H1 (cell line): ENCODE data around the gene TBC1D20. TPM values are rescaled to one million over a fixed set of nuclear protein-coding genes. Genes with fewer than 3 reads are reported as not detected.
"Not testable (repeated sequence)": the region's sequence is repeated elsewhere in the genome, so short reads cannot be mapped to it uniquely, and the experiment has no call there.

Experiments used
- CTCF ChIA-PET: fragments of 300-600 bp; sonication (Branson Sonifier 250); formaldehyde crosslinking; loops from one replicate; lab custom pipeline; 2021; ENCODE audit not compliant: partially characterized antibody; lab: Charles Lee
- POLR2A ChIA-PET: fragments of 300-600 bp; sonication (Branson Sonifier 250); formaldehyde crosslinking; loops from one replicate; lab custom pipeline; 2021; ENCODE audit warnings: inconsistent platforms; ENCODE audit not compliant: partially characterized antibody; lab: Charles Lee
- DNase-seq, 2 experiments: peaks; one replicate each; pipeline versions ENCODE4 v3.0.0 to v3.0.0-alpha.2; 2010 to 2022; ENCODE audit warnings: low spot score in 2 of 2, low read depth in 1 of 2, mixed read lengths in 1 of 2
- FAIRE-seq: peaks from 2 replicates; lab custom pipeline; 2011; peaks lifted over from hg19 to GRCh38; lab: Jason Lieb, UNC
- H2AFZ ChIP-seq: 2 replicates; pipeline ENCODE4 v1.8.1; 2012; ENCODE audit warnings: low read length, inconsistent platforms
- H2AK5ac ChIP-seq: 2 replicates; pipeline ENCODE4 v1.6.1; 2013; ENCODE audit warnings: low read depth, low read length
- H2BK120ac ChIP-seq: replicated peaks from 2 replicates; pipeline ENCODE3; 2013; ENCODE audit warnings: low read depth, low read length, inconsistent platforms
- H2BK12ac ChIP-seq: 2 replicates; pipeline ENCODE4 v1.6.1; 2013; ENCODE audit warnings: low read depth, low read length
- H2BK15ac ChIP-seq: 2 replicates; pipeline ENCODE4 v1.6.1; 2013; ENCODE audit warnings: low read length
- H2BK20ac ChIP-seq: 2 replicates; pipeline ENCODE4 v1.6.1; 2013; ENCODE audit warnings: low read length
- H2BK5ac ChIP-seq: 2 replicates; pipeline ENCODE4 v1.6.1; 2013; ENCODE audit warnings: low read depth, low read length
- H3K14ac ChIP-seq: 2 replicates; pipeline ENCODE4 v1.6.1; 2013; ENCODE audit warnings: inconsistent platforms; ENCODE audit not compliant: insufficient read length
- H3K18ac ChIP-seq: 2 replicates; pipeline ENCODE4 v1.6.1; 2013; ENCODE audit warnings: low read length; ENCODE audit errors: extremely low read depth
- H3K23ac ChIP-seq: 2 replicates; pipeline ENCODE4 v1.6.1; 2013; ENCODE audit warnings: inconsistent platforms; ENCODE audit not compliant: insufficient read length
- H3K23me2 ChIP-seq: 2 replicates; pipeline ENCODE4 v1.6.1; 2013; ENCODE audit warnings: low read depth, low read length
- H3K27ac ChIP-seq: 2 replicates; pipeline ENCODE4 v1.6.1; 2011; ENCODE audit warnings: low read depth, low read length, inconsistent platforms
- H3K27me3 ChIP-seq, 4 experiments: replicated peaks in 1 of 4; 1 replicate in 1 of 4; 2 replicates in 3 of 4; pipeline versions ENCODE4 v1.6.1 to v1.8.1; 2011 to 2013; ENCODE audit warnings: low read length in 3 of 4, mild to moderate bottlenecking in 3 of 4, inconsistent platforms in 2 of 4, mixed read lengths in 2 of 4, moderate library complexity in 1 of 4; ENCODE audit not compliant: control insufficient read depth in 3 of 4, insufficient read depth in 3 of 4; ENCODE audit errors: extremely low read depth in 1 of 4
- H3K36me3 ChIP-seq, 4 experiments: 2 replicates each; pipeline versions ENCODE4 v1.6.1 to v1.8.1; 2011 to 2013; ENCODE audit warnings: mild to moderate bottlenecking in 4 of 4, low read length in 3 of 4, moderate library complexity in 2 of 4, control low read depth in 1 of 4, inconsistent platforms in 1 of 4; ENCODE audit not compliant: insufficient read depth in 4 of 4, control insufficient read depth in 2 of 4
- H3K4ac ChIP-seq: replicated peaks from 2 replicates; pipeline ENCODE3; 2013; ENCODE audit warnings: low read length, low read depth, mixed read lengths, inconsistent platforms; ENCODE audit not compliant: insufficient read length
- H3K4me1 ChIP-seq, 4 experiments: replicated peaks in 1 of 4; 1 replicate in 1 of 4; 2 replicates in 3 of 4; pipeline versions ENCODE4 v1.6.1 to v1.8.1; 2011 to 2013; ENCODE audit warnings: low read length in 3 of 4, inconsistent platforms in 2 of 4, mixed read lengths in 1 of 4; ENCODE audit not compliant: insufficient read depth in 4 of 4, control insufficient read depth in 3 of 4
- H3K4me2 ChIP-seq, 2 experiments: 2 replicates each; pipeline versions ENCODE4 v1.6.1 to v1.8.1; 2011 to 2013; ENCODE audit warnings: low read depth in 2 of 2, low read length in 2 of 2, control low read depth in 1 of 2, inconsistent platforms in 1 of 2, mild to moderate bottlenecking in 1 of 2; ENCODE audit not compliant: insufficient read depth in 1 of 2
- H3K4me3 ChIP-seq, 4 experiments: fragments of 200-600, 300-600 bp in 1 of 4; sonication (generic), shearing (Covaris generic), sonication (Bioruptor Twin) in 1 of 4; 2 replicates each; pipeline versions ENCODE4 v1.5.1 to v1.8.1; 2011 to 2016; ENCODE audit warnings: low read length in 4 of 4, low read depth in 3 of 4, control low read depth in 2 of 4, inconsistent platforms in 2 of 4, mild to moderate bottlenecking in 2 of 4, mixed read lengths in 1 of 4, moderate library complexity in 1 of 4; ENCODE audit not compliant: insufficient read depth in 2 of 4; ENCODE audit errors: extremely low read depth in 1 of 4
- H3K56ac ChIP-seq: replicated peaks from 2 replicates; pipeline ENCODE3; 2013; ENCODE audit warnings: low read depth, mild to moderate bottlenecking, mixed read lengths, low read length, inconsistent platforms; ENCODE audit not compliant: insufficient read length
- H3K79me1 ChIP-seq: 2 replicates; pipeline ENCODE4 v1.6.1; 2013; ENCODE audit warnings: low read depth, low read length, control low read depth
- H3K79me2 ChIP-seq, 2 experiments: 2 replicates each; pipeline versions ENCODE4 v1.6.1 to v1.8.1; 2012 to 2013; ENCODE audit warnings: low read length in 2 of 2, mild to moderate bottlenecking in 2 of 2, inconsistent platforms in 1 of 2; ENCODE audit not compliant: insufficient read depth in 2 of 2, control insufficient read depth in 1 of 2
- H3K9ac ChIP-seq, 4 experiments: replicated peaks in 1 of 4; 1 replicate in 1 of 4; 2 replicates in 3 of 4; pipeline versions ENCODE4 v1.6.1 to v1.8.1; 2011 to 2013; ENCODE audit warnings: low read depth in 3 of 4, low read length in 3 of 4, control low read depth in 2 of 4, mild to moderate bottlenecking in 2 of 4, moderate library complexity in 2 of 4, inconsistent platforms in 1 of 4; ENCODE audit errors: extremely low read depth in 1 of 4
- H3K9me3 ChIP-seq, 2 experiments: 2 replicates each; pipeline versions ENCODE4 v1.6.1 to v1.8.1; 2012 to 2013; ENCODE audit warnings: mild to moderate bottlenecking in 2 of 2, moderate library complexity in 2 of 2, control low read depth in 1 of 2, inconsistent platforms in 1 of 2, low read depth in 1 of 2, low read length in 1 of 2, mixed read lengths in 1 of 2; ENCODE audit not compliant: insufficient read depth in 2 of 2
- H4K20me1 ChIP-seq, 2 experiments: replicated peaks in 1 of 2; 2 replicates each; pipeline versions ENCODE3 to v1.8.1; 2011 to 2013; ENCODE audit warnings: inconsistent platforms in 2 of 2, low read length in 2 of 2, mild to moderate bottlenecking in 1 of 2; ENCODE audit not compliant: insufficient read depth in 2 of 2, control insufficient read depth in 1 of 2
- H4K5ac ChIP-seq: 2 replicates; pipeline ENCODE4 v1.6.1; 2013; ENCODE audit warnings: low read length, low read depth, mixed read lengths, inconsistent platforms; ENCODE audit not compliant: insufficient read length
- H4K8ac ChIP-seq: 2 replicates; pipeline ENCODE4 v1.8.0; 2013; ENCODE audit warnings: mild to moderate bottlenecking, moderate library complexity, low read length, inconsistent platforms; ENCODE audit not compliant: insufficient read depth; ENCODE audit errors: extremely low read depth
- H4K91ac ChIP-seq: replicated peaks from 2 replicates; pipeline ENCODE3; 2013; ENCODE audit warnings: low read length, mixed read lengths, inconsistent platforms; ENCODE audit not compliant: insufficient read length
- WGBS, 2 experiments: shearing (Covaris generic) in 1 of 2; methylation state at CpG; one replicate each; pipeline versions ENCODE4 v1.1.6 to v1.1.7; 2013 to 2015; ENCODE audit warnings: low lambda C conversion rate in 2 of 2, mixed read lengths in 2 of 2, inconsistent platforms in 1 of 2, low coverage in 1 of 2, missing lambda C conversion rate in 1 of 2; ENCODE audit not compliant: insufficient replicate concordance in 2 of 2, insufficient coverage in 1 of 2, insufficient read length in 1 of 2; ENCODE audit errors: extremely low coverage in 1 of 2, missing lambda C conversion rate in 1 of 2; 5-methylcytosine and 5-hydroxymethylcytosine counted together
- polyA plus RNA-seq, 7 experiments: library from polyadenylated mRNA; depleted of rRNA in 3 of 7; stranded (reverse) in 5 of 7; unstranded in 2 of 7; fragments of >200 nt in 5 of 7; fragments of 200-250 nt in 2 of 7; gene quantifications; 1 replicate in 5 of 7; 2 replicates in 1 of 7; 4 replicates in 1 of 7; pipeline versions ENCODE4 v1.2.1 to v1.2.3, GENCODE V29; 2011 to 2013; ENCODE audit warnings: missing spikeins in 2 of 7, mixed read lengths in 2 of 7
- small RNA-seq: library from polyadenylated mRNA; stranded (forward); fragments of <200 nt; extraction: miRNeasy Mini kit (QIAGEN cat#:217004); gene quantifications from one replicate; pipeline ENCODE3, GENCODE V24; 2013; ENCODE audit not compliant: insufficient read depth
- total RNA-seq: library from RNA; stranded (reverse); fragmentation: NEBNext Ultra II Directional; extraction: Animal tissue kit (Norgen Biotek cat#: 25700); gene quantifications from 2 replicates; pipeline ENCODE4 v1.2.1, GENCODE V29; 2021

TBC1D20 gene
- total and polyA plus RNA-seq, 2 of the 8 experiments (the other 6 are each of a cell fraction or from before 2014, with no cell fraction given): 14.5 to 17.1 TPM

DNA sequence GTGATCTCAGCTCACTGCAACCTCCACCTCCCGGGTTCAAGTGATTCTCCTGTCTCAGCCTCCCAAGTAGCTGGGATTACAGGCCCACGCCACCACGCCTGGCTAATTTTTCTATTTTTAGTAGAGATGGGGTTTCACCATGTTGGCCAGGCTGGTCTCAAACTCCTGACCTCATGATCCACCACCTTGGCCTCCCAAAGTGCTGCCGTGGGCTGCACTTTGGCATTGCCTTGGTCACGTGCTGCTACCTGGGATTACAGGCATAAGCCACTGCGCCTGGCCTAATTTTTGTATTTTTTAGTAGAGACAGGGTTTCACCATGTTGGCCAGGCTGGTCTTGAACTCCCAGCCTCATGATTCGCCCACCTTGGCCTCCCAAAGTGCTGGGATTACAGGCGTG, 75.7 kb downstream of the TBC1D20 start:
- not testable (repeated sequence) for H2AFZ ChIP-seq, H3K4me3 ChIP-seq, H3K27ac ChIP-seq, H3K56ac ChIP-seq, H2BK5ac ChIP-seq, H3K27me3 ChIP-seq, DNase-seq, H4K5ac ChIP-seq, H3K9ac ChIP-seq, H3K23me2 ChIP-seq, H3K4me1 ChIP-seq, H2BK120ac ChIP-seq, H2BK12ac ChIP-seq, FAIRE-seq, H2BK20ac ChIP-seq, H3K9me3 ChIP-seq, H3K18ac ChIP-seq, H3K79me1 ChIP-seq, H2AK5ac ChIP-seq, H4K91ac ChIP-seq, H3K4ac ChIP-seq, H2BK15ac ChIP-seq, H3K4me2 ChIP-seq, H3K14ac ChIP-seq, H4K20me1 ChIP-seq, H4K8ac ChIP-seq, H3K23ac ChIP-seq, H3K79me2 ChIP-seq
- H3K36me3 ChIP-seq: peaks cover 0 to 17% (median 2%) of the 10 kb centered on the region in 4 experiments; a peak in 3 of 8 replicates
- WGBS, 2 experiments: 90% methylated on average over 8 of the region's 8 CpGs; no CpG with 5 or more reads in 1 of the 2 experiments
- POLR2A ChIA-PET: interaction anchor here (0.6 to 15.2 kb wide), 6 partner anchors 9 to 33 kb away, joined by 3 to 263 read pairs (median 4); no protein-coding TSS in a partner anchor
- CTCF ChIA-PET: interaction anchor here (1.1 to 2.7 kb wide), 3 partner anchors 11 to 24 kb away, joined by 3 to 10 read pairs (median 3); no protein-coding TSS in a partner anchor

Small RNAs within 50 kb of the gene (small RNA-seq; reads per million reads assigned to genes)
- not detected for gene RF00019

Other genes with a start within 250 kb of the TBC1D20 start
- gene DEFB129, start 235.3 kb downstream of the TBC1D20 start, total RNA-seq: not detected in 2 replicates
- not detected in 2 replicates for gene DEFB129, start 235.3 kb downstream of the TBC1D20 start, polyA plus RNA-seq (2011; rRNA removed)
- gene DEFB132, start 204.8 kb downstream of the TBC1D20 start, total RNA-seq: not detected in 2 replicates
- gene DEFB132, start 204.8 kb downstream of the TBC1D20 start, polyA plus RNA-seq (2011; rRNA removed): not detected in 2 replicates
- gene C20orf96, start 171.8 kb downstream of the TBC1D20 start, total RNA-seq: 21.0 and 22.7 TPM in 2 replicates
- 19.2 and 19.3 TPM in 2 replicates for gene C20orf96, start 171.8 kb downstream of the TBC1D20 start, polyA plus RNA-seq (2011; rRNA removed)
- gene ZCCHC3, start 165.0 kb downstream of the TBC1D20 start, total RNA-seq: 52.4 and 54.0 TPM in 2 replicates
- 33.7 and 34.0 TPM in 2 replicates for gene ZCCHC3, start 165.0 kb downstream of the TBC1D20 start, polyA plus RNA-seq (2011; rRNA removed)
- 63.0 and 66.1 TPM in 2 replicates for gene SOX12, start 137.0 kb downstream of the TBC1D20 start, total RNA-seq
- 6.4 and 14.4 TPM in 2 replicates for gene SOX12, start 137.0 kb downstream of the TBC1D20 start, polyA plus RNA-seq (2011; rRNA removed)
- gene NRSN2, start 115.4 kb downstream of the TBC1D20 start, total RNA-seq: 15.0 and 19.4 TPM in 2 replicates
- gene NRSN2, start 115.4 kb downstream of the TBC1D20 start, polyA plus RNA-seq (2011; rRNA removed): 33.3 and 41.9 TPM in 2 replicates
- 9.0 and 10.1 TPM in 2 replicates for gene TRIB3, start 81.8 kb downstream of the TBC1D20 start, total RNA-seq
- 17.1 and 30.0 TPM in 2 replicates for gene TRIB3, start 81.8 kb downstream of the TBC1D20 start, polyA plus RNA-seq (2011; rRNA removed)
- 48.7 and 54.7 TPM in 2 replicates for gene RBCK1, start 54.2 kb downstream of the TBC1D20 start, total RNA-seq
- 43.1 and 60.1 TPM in 2 replicates for gene RBCK1, start 54.2 kb downstream of the TBC1D20 start, polyA plus RNA-seq (2011; rRNA removed)
- gene CSNK2A1, start 81.3 kb upstream of the TBC1D20 start, total RNA-seq: 247 and 260 TPM in 2 replicates
- 107 and 117 TPM in 2 replicates for gene CSNK2A1, start 81.3 kb upstream of the TBC1D20 start, polyA plus RNA-seq (2011; rRNA removed)
- 6.9 and 7.3 TPM in 2 replicates for gene TCF15, start 147.8 kb upstream of the TBC1D20 start, total RNA-seq
- gene TCF15, start 147.8 kb upstream of the TBC1D20 start, polyA plus RNA-seq (2011; rRNA removed): 3.7 and 4.4 TPM in 2 replicates
- 15.8 and 16.7 TPM in 2 replicates for gene SRXN1, start 190.7 kb upstream of the TBC1D20 start, total RNA-seq
- 12.2 and 12.7 TPM in 2 replicates for gene SRXN1, start 190.7 kb upstream of the TBC1D20 start, polyA plus RNA-seq (2011; rRNA removed)
- gene SCRT2, start 213.3 kb upstream of the TBC1D20 start, total RNA-seq: 0.27 and 0.34 TPM in 2 replicates
- gene SCRT2, start 213.3 kb upstream of the TBC1D20 start, polyA plus RNA-seq (2011; rRNA removed): 0.12 and 0.14 TPM in 2 replicates